Activated naive CD4-positive, alpha-beta T cell treated with anti-CD3 and anti-CD28 coated beads, Interleukin-2, amount 10 ng/mL, durations not matched to agents 7 days and 5 days (primary cell): ENCODE results near the gene IL1RAPL1.

ENCODE experiments used
- CTCF ChIA-PET: fragments of 350-600 bp; sonication (Branson Sonifier 250); formaldehyde crosslinking; loops from one replicate; lab custom pipeline; 2021; ENCODE audit warnings: antibody characterized with exemption; lab: Charles Lee
- DNase-seq: peaks from one replicate; pipeline ENCODE4 v3.0.0-alpha.2; 2020
- H3K27ac Mint-ChIP-seq: one replicate; pipeline ENCODE4 v1.8.0; 2021; ENCODE audit warnings: mild to moderate bottlenecking, moderate library complexity, mixed read lengths
- H3K27me3 Mint-ChIP-seq: one replicate; pipeline ENCODE4 v1.8.0; 2021; ENCODE audit warnings: mild to moderate bottlenecking, mixed read lengths
- H3K36me3 Mint-ChIP-seq: one replicate; pipeline ENCODE4 v1.8.0; 2021; ENCODE audit warnings: mixed read lengths
- H3K4me1 Mint-ChIP-seq: one replicate; pipeline ENCODE4 v1.8.0; 2021; ENCODE audit warnings: mixed read lengths
- H3K4me3 Mint-ChIP-seq: one replicate; pipeline ENCODE4 v1.8.0; 2021; ENCODE audit warnings: mild to moderate bottlenecking, moderate library complexity, mixed read lengths
- H3K9me3 Mint-ChIP-seq: one replicate; pipeline ENCODE4 v1.8.0; 2021; ENCODE audit warnings: mixed read lengths

Gene IL1RAPL1

DNA sequence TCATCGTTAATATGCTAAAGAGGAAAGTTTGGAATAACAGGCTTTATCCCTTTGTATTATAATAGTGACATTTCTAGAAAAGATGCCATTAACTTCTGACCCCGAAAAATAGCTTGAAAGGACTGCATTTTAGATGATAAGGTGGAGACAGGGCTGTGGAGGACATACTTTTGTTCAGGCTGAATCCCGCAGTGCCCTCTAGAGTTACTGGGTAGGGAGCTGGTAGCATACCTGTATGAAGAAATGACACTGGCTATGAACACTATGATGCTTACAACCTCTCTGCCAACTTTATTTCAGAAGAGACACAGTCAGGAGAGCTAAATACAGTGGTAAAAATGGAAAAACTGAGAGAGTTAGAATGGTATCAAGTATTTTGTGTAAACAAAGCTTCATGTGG, 8.1 kb downstream of the IL1RAPL1 start:
- H3K4me1 Mint-ChIP-seq: no peaks in the 10 kb centered on the region
- H3K36me3 Mint-ChIP-seq: no peaks in the 10 kb centered on the region
- no peak overlapping the region for H3K4me3 Mint-ChIP-seq
- no peak overlapping the region for H3K27ac Mint-ChIP-seq
- H3K9me3 Mint-ChIP-seq: no peaks in the 10 kb centered on the region
- H3K27me3 Mint-ChIP-seq: no peaks in the 10 kb centered on the region
- CTCF ChIA-PET: no interaction called here
- DNase-seq: no peak

DNA sequence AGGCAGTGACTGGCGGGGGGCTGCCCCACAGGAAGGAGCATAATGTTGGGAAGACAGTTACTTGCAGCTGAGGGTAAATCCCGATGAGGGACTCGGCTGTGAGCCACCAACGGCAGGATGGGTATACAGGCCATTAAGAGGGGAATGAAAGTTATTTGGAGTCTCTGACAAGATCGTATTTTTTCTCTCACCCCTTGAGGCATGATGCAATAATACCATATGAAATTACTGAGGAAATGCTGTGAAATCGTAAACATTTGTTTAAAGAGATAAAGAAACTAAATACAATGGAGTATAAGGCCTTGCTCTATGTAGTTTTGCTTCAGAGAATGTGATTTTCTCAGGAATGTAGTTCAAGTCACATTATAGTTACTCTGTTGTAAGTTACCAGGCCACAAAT, 12.7 kb downstream of the IL1RAPL1 start:
- CTCF ChIA-PET: no interaction called here
- Mint-ChIP-seq H3K27ac (no peak overlapping the region), H3K4me3 (no peak overlapping the region), H3K27me3 (no peaks in the 10 kb centered on the region), H3K36me3 (no peaks in the 10 kb centered on the region), H3K9me3 (no peaks in the 10 kb centered on the region), H3K4me1 (no peaks in the 10 kb centered on the region)
- DNase-seq: no peak

DNA sequence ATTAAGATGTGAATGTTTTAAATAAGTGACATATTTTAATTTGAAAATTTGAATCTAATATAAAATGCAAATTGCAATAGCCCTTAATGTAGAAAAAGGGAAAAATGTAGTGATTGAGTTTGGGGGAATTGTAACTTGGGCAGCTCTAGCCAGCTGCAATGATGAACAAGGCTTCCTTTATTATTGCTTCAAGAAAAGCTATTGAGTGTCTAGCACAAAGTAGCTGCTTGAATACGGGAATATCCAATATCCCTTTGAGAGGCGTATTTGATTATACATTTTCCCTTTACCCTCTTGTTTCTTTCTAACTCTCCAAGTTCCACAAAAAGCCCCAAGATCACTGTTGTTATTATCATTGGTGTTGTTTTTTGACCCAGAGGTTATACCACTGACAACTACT, 21.8 kb downstream of the IL1RAPL1 start:
- Mint-ChIP-seq H3K4me1 (no peaks in the 10 kb centered on the region), H3K36me3 (no peaks in the 10 kb centered on the region)
- DNase-seq: no peak

DNA sequence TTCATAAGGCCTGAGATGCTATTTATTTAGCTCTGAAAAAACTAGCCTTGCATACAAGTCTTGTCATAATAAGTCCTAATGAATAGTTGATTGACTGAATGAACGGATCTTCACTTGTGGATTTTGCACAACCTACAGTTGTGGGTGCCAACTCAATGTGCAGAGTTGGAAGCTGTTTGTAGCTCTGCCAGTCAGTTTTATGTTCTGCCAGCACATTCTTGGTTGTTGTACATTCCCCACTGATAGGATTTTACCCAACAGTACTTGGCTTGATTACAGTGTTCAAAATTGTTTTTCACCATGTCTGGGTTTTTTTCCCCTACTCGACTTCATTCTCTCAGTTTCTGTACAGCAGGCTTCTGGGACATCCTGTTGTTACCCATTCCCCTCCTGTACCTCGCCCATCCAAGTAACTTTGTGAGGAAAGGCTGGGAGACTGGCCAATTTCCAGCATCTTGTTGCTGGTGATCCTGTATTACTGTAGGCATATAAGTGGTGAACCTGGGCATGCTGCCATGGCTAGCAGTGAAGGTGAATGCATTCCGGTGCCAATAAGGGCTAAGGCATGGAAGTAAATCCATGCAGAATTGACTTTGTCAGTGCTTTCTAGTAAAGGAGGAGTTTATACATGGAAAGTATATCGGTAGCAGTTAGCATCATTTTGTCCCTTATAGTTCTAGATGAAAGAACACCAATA, 22.8 kb downstream of the IL1RAPL1 start:
- no peak for DNase-seq
- H3K4me1 Mint-ChIP-seq: no peaks in the 10 kb centered on the region
- H3K36me3 Mint-ChIP-seq: no peaks in the 10 kb centered on the region
- no peak overlapping the region for H3K4me3 Mint-ChIP-seq
- no peaks in the 10 kb centered on the region for H3K27me3 Mint-ChIP-seq
- H3K27ac Mint-ChIP-seq: no peak overlapping the region
- H3K9me3 Mint-ChIP-seq: no peaks in the 10 kb centered on the region
- CTCF ChIA-PET: no interaction called here

More for the DNA sequence above, 21.8 kb downstream of the IL1RAPL1 start:
- H3K27ac Mint-ChIP-seq: no peak overlapping the region
- no peaks in the 10 kb centered on the region for H3K9me3 Mint-ChIP-seq
- CTCF ChIA-PET: no interaction called here
- no peak overlapping the region for H3K4me3 Mint-ChIP-seq
- H3K27me3 Mint-ChIP-seq: no peaks in the 10 kb centered on the region

DNA sequence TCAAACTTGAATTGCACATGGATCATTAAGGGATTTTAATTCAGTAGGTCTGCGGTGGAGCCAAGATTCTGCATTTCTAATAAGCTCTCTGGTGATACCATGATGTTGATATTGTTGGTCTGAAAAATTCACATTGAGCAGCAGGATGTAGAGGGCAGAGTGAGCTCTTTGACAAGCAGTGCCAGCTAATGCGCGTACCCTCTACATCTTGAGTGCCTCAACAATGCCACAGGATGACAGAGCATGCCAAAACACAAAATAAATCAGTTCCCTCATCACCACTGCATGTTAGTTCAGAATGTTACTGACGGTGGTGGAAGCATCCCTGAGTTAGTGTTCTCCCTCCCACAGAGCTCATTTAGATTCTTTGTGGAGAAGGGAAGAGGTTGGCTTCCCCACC, 23.5 kb downstream of the IL1RAPL1 start:
- DNase-seq: no peak
- no peaks in the 10 kb centered on the region for H3K4me1 Mint-ChIP-seq
- no peaks in the 10 kb centered on the region for H3K27me3 Mint-ChIP-seq
- CTCF ChIA-PET: no interaction called here
- H3K9me3 Mint-ChIP-seq: no peaks in the 10 kb centered on the region
- H3K36me3 Mint-ChIP-seq: no peaks in the 10 kb centered on the region
- H3K4me3 Mint-ChIP-seq: no peak overlapping the region
- no peak overlapping the region for H3K27ac Mint-ChIP-seq

DNA sequence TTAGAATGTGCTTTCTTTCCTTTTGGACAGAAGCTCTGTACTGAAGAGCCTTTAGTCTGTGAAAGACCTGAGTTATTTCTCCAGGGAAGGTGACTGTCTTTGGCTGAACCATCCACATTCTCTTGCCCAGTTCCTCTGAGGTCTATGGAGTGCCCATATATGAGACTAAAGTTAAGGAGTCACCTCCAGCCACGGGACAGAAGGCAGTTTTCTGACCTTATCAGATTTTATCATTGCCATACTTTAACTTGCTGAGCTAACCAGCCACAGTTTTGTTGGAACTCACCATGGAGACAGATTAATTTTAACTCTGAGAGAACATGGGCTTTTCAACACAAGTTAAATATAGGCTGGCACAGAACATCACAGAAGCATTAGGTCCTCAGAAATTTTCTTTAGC, 26.3 kb downstream of the IL1RAPL1 start:
- no peaks in the 10 kb centered on the region for H3K27me3 Mint-ChIP-seq
- no peaks in the 10 kb centered on the region for H3K4me1 Mint-ChIP-seq
- H3K27ac Mint-ChIP-seq: no peak overlapping the region
- CTCF ChIA-PET: no interaction called here
- H3K9me3 Mint-ChIP-seq: no peaks in the 10 kb centered on the region
- DNase-seq: no peak
- H3K4me3 Mint-ChIP-seq: no peak overlapping the region
- no peaks in the 10 kb centered on the region for H3K36me3 Mint-ChIP-seq

DNA sequence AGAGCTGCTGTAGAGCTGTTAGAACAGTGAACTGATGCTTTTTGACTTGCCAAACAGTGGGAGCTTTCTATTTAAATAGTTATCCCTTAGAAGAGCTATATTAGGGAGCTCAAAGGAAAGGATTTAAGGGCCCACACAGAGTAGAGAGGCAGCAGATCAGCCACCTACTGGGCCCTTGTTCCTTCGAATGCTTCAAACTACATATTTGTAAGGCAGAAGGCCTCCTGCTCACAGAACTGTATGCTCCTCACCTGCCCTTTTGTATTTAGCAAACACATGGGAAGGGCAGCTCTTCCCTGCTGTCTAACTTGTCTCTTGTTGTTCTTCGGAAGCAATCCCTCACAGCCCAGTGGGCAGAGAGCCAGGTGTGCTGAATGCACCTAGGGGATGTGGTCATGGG, 38.0 kb downstream of the IL1RAPL1 start:
- CTCF ChIA-PET: no interaction called here
- Mint-ChIP-seq H3K9me3 (no peaks in the 10 kb centered on the region), H3K36me3 (no peaks in the 10 kb centered on the region), H3K4me3 (no peak overlapping the region), H3K27me3 (no peaks in the 10 kb centered on the region), H3K4me1 (no peaks in the 10 kb centered on the region), H3K27ac (no peak overlapping the region)
- DNase-seq: no peak

- H3K4me3 Mint-ChIP-seq: no peak overlapping the region
- H3K36me3 Mint-ChIP-seq: no peaks in the 10 kb centered on the region
- peaks cover 2% of the 10 kb centered on the region for H3K9me3 Mint-ChIP-seq
- CTCF ChIA-PET: no interaction called here
- no peaks in the 10 kb centered on the region for H3K27me3 Mint-ChIP-seq
- H3K27ac Mint-ChIP-seq: no peak overlapping the region
- DNase-seq: no peak
- no peaks in the 10 kb centered on the region for H3K4me1 Mint-ChIP-seq
Measured at GRCh38 chrX:28626515-28626914, 39.3 kb downstream of the IL1RAPL1 start.

- CTCF ChIA-PET: no interaction called here
- DNase-seq: no peak
- H3K27me3 Mint-ChIP-seq: no peaks in the 10 kb centered on the region
- H3K4me1 Mint-ChIP-seq: no peaks in the 10 kb centered on the region
- no peak overlapping the region for H3K27ac Mint-ChIP-seq
- peaks cover 4% of the 10 kb centered on the region for H3K9me3 Mint-ChIP-seq
- no peaks in the 10 kb centered on the region for H3K36me3 Mint-ChIP-seq
- H3K4me3 Mint-ChIP-seq: no peak overlapping the region
Measured at GRCh38 chrX:28628120-28628519, 40.9 kb downstream of the IL1RAPL1 start.

DNA sequence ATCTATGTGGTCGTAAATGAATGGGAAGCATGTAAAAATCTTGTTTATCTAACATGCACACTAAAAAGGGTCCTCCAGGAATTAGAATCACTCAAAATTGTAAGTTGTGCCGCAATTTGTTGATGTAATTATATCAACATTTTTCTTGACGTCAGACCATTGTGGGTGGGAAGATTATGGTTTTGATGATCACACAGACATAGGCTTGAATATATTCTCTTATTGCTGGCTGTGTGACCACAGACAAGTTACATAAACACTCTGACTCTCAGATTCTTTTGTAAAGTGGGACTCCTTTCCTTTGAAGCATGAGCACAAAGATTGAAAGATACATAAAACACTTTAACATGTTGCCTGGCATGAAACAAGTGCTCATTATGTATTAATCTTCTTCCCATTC, 51.5 kb downstream of the IL1RAPL1 start:
- DNase-seq: no peak
- H3K9me3 Mint-ChIP-seq: peaks cover 5% of the 10 kb centered on the region
- CTCF ChIA-PET: no interaction called here
- H3K36me3 Mint-ChIP-seq: no peaks in the 10 kb centered on the region
- H3K4me1 Mint-ChIP-seq: no peaks in the 10 kb centered on the region
- no peak overlapping the region for H3K4me3 Mint-ChIP-seq
- no peaks in the 10 kb centered on the region for H3K27me3 Mint-ChIP-seq
- no peak overlapping the region for H3K27ac Mint-ChIP-seq

DNA sequence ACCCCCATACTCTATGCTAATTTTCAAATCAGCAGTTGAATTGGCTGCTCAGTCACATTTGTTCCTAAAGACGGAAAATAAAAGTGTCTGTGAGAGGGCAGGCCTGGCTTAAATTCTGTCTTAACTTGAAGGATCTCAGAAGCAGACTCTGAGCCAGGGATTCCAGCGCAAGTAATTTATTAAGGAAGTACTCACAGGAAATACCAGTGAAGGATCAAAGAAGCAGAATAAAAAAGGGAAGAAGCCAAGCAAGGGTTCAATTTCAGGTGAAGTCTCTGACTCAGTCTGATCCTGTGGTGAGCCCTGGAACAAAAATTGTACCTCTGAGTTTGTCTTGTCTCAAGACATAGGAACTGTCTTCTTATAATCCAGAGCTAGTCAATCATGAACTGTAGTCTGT, 52.2 kb downstream of the IL1RAPL1 start:
- Mint-ChIP-seq H3K9me3 (peaks cover 5% of the 10 kb centered on the region), H3K36me3 (no peaks in the 10 kb centered on the region), H3K27ac (no peak overlapping the region), H3K27me3 (no peaks in the 10 kb centered on the region), H3K4me1 (no peaks in the 10 kb centered on the region), H3K4me3 (no peak overlapping the region)
- no peak for DNase-seq
- CTCF ChIA-PET: no interaction called here

DNA sequence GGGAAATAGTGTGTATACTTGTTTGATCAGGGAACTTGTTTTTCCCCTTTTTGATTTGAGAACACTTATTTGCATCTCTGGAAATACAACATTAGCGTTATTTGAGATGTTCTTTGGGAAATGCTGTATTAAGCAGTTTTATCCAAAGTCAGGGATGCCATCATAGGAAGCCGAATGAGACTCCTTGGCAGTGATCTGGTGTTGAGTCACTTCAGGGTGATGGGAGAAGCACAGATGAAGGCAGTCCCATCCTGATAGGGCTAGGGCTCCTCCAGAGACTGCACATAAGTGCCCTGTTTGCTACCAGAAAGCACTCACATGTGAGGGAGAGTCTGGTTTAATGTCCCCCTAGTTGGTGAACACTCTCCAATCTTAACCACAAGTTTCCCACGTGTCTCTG, 62.3 kb downstream of the IL1RAPL1 start:
- no peaks in the 10 kb centered on the region for H3K36me3 Mint-ChIP-seq
- H3K27ac Mint-ChIP-seq: no peak overlapping the region
- peaks cover 5% of the 10 kb centered on the region for H3K9me3 Mint-ChIP-seq
- no peak for DNase-seq
- no peak overlapping the region for H3K4me3 Mint-ChIP-seq
- H3K27me3 Mint-ChIP-seq: no peaks in the 10 kb centered on the region
- CTCF ChIA-PET: no interaction called here
- H3K4me1 Mint-ChIP-seq: no peaks in the 10 kb centered on the region

DNA sequence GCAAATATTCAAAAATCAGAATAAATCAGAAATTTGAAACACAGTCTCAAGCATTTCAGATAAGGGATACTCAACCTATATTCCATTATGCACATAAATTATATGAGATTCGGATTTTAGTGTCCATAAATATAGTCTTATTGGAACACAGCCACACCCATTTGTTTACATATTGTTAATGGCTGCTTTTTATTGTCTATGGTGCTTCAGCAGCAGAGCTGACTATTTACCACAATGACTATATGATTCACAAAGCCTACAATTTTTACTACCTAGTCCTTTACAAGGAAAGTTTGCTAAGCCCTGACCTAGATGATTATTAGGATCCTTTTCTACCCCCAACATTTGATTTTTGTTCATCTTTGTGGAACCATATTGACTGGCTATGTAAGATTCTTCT, 63.9 kb downstream of the IL1RAPL1 start:
- no peak overlapping the region for H3K4me3 Mint-ChIP-seq
- no peaks in the 10 kb centered on the region for H3K4me1 Mint-ChIP-seq
- no peaks in the 10 kb centered on the region for H3K27me3 Mint-ChIP-seq
- CTCF ChIA-PET: no interaction called here
- H3K9me3 Mint-ChIP-seq: peaks cover 5% of the 10 kb centered on the region
- H3K27ac Mint-ChIP-seq: no peak overlapping the region
- no peaks in the 10 kb centered on the region for H3K36me3 Mint-ChIP-seq
- no peak for DNase-seq

DNA sequence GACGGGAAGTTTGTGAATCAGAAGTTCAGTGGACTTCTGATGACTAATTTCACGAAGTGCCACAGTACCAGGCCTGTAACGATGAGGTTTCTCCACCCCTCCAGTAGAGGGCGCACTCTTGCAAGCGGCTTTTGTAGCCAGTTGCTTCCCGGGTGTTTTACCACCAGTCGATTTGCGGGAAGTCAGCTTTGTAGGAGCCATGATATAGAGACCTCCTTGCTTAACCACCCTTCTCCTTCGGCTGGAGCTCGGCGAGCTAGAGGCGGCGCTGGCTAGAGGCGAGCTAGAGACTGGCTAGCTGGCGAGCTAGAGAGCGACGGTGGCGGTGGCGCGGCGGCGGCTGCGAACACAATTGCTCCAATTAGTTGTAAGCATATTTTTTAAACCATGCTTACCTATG, 72.0 kb downstream of the IL1RAPL1 start:
- Mint-ChIP-seq H3K27me3 (no peaks in the 10 kb centered on the region), H3K4me3 (no peak overlapping the region), H3K9me3 (no peaks in the 10 kb centered on the region), H3K4me1 (no peaks in the 10 kb centered on the region), H3K36me3 (no peaks in the 10 kb centered on the region), H3K27ac (no peak overlapping the region)
- DNase-seq: no peak
- CTCF ChIA-PET: no interaction called here

- H3K9me3 Mint-ChIP-seq: no peaks in the 10 kb centered on the region
- no peak for DNase-seq
- H3K4me3 Mint-ChIP-seq: no peak overlapping the region
- H3K4me1 Mint-ChIP-seq: no peaks in the 10 kb centered on the region
- no peak overlapping the region for H3K27ac Mint-ChIP-seq
- no peaks in the 10 kb centered on the region for H3K36me3 Mint-ChIP-seq
- CTCF ChIA-PET: no interaction called here
- no peaks in the 10 kb centered on the region for H3K27me3 Mint-ChIP-seq
Measured at GRCh38 chrX:28665778-28666177, 78.5 kb downstream of the IL1RAPL1 start.

- Mint-ChIP-seq H3K9me3 (no peaks in the 10 kb centered on the region), H3K36me3 (no peaks in the 10 kb centered on the region), H3K27me3 (no peaks in the 10 kb centered on the region), H3K4me1 (no peaks in the 10 kb centered on the region), H3K27ac (no peak overlapping the region), H3K4me3 (no peak overlapping the region)
- DNase-seq: no peak
- CTCF ChIA-PET: no interaction called here
Measured at GRCh38 chrX:28668303-28668702, 81.1 kb downstream of the IL1RAPL1 start.
